NCI-H2107 treated with DMSO at 0.1 percent for 48 hours (cell line): Measurements from ENCODE around the gene CYCS.

Experiments used
- DNase-seq: peaks from one replicate; lab custom pipeline; 2025; ENCODE audit not compliant: unreplicated experiment; lab: John Stamatoyannopoulos, UW

Gene CYCS

DNA sequence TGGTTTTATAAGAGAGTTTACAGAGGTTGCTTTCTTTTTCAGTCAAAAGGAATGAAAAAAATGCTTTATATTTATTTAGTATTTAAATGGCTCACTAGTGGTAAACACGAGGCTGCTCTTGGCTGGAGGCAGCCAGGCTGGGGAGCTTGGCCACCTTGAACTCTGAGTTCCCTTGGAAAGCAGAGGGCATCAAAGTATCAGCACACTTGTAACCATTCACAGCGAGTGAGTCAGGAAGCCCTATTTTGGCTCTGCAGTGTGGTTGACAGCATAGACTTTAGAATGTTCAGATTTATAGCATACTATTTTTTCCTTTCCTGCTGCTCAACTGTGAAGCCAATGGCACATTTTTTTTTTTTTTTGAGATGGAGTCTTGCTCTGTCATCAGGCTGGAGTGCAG lies 51.6 kb downstream of the CYCS start:
- DNase-seq = no peak
